IPS DF 4.7 (cell line): ENCODE measurements around the gene BLTP2.

Experiments
- DNase-seq: peaks from one replicate; pipeline ENCODE4 v3.0.0-alpha.2; 2013; ENCODE audit warnings: low spot score; ENCODE audit errors: extremely low read depth

Gene BLTP2

DNA sequence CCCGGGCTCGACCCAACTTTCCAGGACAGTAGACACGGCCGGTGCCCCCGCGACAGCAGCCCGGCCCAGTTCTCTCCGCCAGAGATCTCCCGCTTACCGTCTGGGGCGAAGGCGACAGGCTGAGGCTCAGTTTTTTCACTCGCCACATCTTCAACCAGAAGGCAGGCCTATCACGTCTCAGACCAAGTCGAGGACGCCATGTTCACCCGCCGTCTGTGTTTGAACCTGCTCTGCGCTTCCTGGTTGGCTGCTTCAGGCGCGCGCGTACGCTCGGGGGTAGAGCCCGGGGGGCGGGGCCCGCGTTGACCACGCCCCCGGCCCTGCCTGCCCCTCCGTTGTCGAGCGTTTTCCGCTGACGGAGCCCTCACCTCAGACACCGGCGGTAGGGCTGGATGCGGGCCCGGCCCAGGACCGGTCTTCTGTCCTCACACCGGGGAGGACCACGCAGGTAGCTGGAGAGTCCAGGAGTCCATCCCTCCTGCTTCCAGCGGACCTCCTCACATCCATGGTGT lies 46.1 kb downstream of the BLTP2 start, which contains the start of gene SPAG5:
TSS of gene SPAG5 (minus strand) at position 227 of the 512 bp plus-strand sequence. CDS start at position 148, 79 bp downstream.
- DNase-seq = peak; percentile 72

- DNase-seq = no peak
Observed at GRCh38 chr17:28598389-28598788, 46.6 kb downstream of the BLTP2 start.

DNA sequence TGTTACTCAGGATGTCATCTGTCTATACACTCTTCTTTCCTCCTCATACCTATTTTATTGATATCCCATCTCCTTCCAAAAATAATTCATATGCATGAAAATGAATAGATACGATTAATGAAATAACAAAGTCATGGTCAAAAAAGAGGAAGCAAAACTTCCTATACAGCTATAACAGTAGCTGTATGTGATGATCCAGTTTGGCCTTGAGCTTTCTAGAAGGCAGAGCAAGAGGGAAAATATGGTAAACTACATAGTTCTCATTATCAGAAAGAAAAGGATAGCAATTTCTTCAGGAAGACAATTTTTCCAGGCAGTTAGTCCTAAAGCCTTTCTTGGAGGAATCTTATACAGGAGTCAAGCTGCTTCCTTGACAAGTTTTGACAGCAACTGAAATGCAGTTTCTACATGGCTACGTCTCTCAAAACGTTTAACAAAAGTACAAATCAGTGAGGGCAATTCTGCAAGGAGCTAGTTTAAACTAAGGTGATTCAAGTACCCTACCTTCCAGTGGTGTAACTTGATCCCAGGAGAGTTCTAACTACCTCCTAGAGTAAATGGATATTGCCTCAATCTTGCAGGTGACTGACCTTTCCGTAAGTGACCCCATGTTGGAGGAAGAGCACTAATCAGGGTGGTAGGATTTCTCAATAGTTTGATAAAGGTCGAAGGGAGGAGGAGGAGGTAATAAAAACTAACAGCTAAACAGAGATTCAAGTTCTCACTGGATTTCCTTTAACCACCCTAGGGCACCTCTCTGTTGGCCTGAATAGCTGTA lies 47.2 kb downstream of the BLTP2 start:
- DNase-seq = no peak
